ENCODE measurements around the gene ELL.
"Not testable (repeated sequence)": the region's sequence is repeated elsewhere in the genome, so short reads cannot be mapped to it uniquely, and the experiment has no call there.

The ELL gene

GRCh38 chr19:18421371-18421959 lies 100.4 kb downstream of the ELL start:
- DNase-seq (ENCODE audit: low read depth): no peak

- DNase-seq (ENCODE audit: low read depth): no peak
Observed at GRCh38 chr19:18420930-18421329, 100.9 kb downstream of the ELL start.

- DNase-seq (ENCODE audit: low read depth): no peak
Observed at GRCh38 chr19:18419699-18420460, 102.0 kb downstream of the ELL start.

DNA sequence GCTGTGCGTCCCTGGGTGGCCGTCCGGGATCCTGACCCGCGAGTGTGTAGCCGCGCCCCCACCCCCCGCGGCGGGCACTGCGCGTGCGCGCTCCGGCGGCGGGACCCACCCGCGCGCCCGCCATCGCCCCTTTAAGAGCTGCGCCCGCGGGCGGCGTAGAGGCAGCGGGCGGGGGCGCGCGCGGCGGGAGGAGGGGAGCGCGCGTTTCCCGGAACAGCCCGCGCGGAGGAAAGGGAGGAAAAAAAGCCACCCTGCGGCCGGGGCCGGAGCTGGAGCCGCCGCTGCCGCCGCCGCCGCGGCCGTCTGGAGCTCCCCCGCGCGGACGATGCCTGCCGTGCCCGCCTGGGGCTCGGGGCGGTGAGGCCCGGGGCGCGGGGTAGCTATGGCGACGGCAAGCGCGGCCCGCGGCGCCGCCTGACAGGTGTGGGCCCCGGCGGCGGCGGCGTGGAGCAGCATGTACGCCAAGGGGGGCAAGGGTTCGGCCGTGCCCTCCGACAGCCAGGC lies 102.6 kb downstream of the ELL start, which contains the start of gene SSBP4:
TSS of gene SSBP4 (plus strand) at position 204 of the 504 bp plus-strand sequence. CDS start at position 455, 251 bp downstream.
- peak; percentile 63 for DNase-seq (ENCODE audit: low read depth)

GRCh38 chr19:18418483-18419194 lies 103.2 kb downstream of the ELL start:
- DNase-seq (ENCODE audit: low read depth): no peak

DNA sequence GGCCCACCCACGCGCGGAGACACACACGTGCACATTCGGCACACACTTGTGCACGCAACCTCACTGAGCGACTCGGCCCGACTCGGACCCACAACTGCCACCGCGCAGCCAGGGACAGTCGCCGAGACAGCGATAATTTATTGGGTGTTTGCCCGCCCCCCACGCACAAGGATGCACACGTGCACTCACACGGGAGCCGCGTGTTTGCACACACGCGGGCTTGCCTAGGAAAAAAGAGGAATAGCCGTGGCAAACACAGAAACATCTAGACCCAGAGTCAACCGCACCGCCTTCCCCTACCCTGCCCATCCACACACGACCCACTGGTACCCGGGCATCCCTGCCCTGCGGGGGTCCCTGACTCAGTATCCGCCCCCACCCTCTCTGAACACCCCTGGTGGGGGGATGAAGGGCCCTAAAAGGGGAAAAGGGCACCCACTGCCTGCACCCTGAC lies 103.8 kb downstream of the ELL start:
- DNase-seq (ENCODE audit: low read depth): no peak

DNA sequence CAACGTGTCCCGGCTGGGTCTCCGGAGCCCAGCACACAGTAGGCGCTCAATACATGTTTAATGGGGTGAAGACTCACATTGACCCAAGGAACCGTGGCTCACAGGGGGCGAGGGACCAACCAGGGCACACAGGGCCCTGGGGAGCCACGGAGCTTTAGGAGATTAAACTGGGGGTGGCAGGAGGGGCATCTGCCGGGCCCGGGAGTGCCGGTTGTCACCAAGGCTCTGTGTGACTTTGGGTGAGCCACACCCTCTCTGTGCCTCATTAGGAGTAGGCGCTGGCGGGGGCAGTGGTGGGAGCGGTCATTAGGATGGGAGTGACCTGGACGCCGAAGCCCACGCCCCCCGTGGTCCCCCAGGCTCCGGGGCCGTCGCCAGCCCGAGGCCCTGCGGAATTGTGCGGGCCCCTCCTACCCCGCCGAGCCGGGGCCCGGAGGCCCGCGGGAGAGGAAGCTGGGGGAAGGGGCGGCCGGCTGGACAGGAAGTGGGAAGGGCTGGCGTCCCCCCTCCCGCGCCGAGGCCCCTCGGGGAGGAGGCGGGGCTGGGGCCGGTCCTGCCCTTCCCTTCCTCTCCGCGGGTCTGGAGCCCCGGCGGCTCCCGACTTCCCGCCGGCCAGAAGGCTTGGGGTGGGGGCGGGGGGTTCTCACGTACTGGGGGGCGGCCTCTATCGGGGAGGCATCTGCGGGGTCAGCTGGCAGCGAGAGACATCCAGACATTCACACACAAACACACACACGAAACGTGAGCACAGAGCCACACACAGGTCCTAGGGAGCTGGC lies 104.4 kb downstream of the ELL start:
- DNase-seq (ENCODE audit: low read depth): peak; percentile 73

DNA sequence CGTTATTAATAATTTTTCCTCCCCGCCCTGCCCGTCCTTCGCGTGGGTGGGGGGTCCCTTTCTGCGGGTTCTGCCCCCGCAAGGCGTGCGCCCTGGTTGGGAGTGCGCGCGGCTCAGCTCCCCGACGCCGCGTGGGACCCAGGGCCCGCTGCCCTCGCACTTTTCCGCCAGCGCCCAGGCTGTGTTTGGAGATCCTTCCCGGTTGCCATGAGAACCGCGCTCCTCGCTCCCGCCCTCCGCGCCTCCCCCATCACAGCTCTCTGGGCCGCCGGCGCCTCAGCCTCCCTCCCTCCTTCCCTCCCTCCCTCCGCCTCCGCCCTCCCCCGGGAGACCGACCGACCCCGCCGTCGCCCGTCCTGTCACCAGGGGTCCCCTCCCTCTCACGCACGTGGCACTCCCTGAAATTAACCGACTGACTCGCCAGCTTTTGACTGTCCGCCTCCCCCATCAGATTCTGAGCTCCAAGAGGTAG lies 105.1 kb downstream of the ELL start:
- peak; percentile 85 for DNase-seq (ENCODE audit: low read depth)

- DNase-seq (ENCODE audit: low read depth): peak; percentile 95
Observed at GRCh38 chr19:18415178-18415867, 106.5 kb downstream of the ELL start.

DNA sequence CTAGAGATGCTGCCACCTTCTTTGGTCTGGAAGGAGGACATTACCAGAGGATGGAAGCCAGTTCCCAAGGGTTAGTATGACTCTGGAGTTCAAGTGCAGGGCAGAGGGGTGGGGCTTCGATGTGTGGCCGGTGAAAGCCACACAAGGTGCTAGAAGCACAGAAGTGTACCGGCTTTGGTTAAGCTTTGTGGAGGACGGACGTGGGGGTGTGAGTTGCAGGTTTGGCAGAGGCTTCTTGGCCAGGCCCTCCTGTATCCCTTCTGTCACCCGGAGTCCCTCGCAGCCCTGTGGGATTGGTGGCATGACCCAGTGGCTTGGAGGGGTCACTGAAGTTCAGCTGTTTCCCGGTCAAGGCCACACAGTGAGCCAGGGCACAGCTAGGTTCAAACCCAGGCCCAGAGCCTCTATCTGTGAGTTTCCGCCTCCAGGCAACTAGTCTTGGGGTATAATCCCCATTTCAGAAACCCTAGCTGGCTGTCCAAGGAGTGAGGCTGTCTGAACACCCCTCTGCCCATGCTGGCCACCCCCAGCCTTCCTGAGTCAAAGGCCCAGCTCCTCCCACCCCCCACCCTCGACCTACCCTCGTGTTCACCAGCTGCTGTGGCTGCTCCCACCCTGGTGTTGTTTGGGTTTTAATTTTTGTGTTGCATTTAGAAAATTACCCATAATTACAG lies 107.2 kb downstream of the ELL start:
- DNase-seq (ENCODE audit: low read depth): peak; percentile 45

DNA sequence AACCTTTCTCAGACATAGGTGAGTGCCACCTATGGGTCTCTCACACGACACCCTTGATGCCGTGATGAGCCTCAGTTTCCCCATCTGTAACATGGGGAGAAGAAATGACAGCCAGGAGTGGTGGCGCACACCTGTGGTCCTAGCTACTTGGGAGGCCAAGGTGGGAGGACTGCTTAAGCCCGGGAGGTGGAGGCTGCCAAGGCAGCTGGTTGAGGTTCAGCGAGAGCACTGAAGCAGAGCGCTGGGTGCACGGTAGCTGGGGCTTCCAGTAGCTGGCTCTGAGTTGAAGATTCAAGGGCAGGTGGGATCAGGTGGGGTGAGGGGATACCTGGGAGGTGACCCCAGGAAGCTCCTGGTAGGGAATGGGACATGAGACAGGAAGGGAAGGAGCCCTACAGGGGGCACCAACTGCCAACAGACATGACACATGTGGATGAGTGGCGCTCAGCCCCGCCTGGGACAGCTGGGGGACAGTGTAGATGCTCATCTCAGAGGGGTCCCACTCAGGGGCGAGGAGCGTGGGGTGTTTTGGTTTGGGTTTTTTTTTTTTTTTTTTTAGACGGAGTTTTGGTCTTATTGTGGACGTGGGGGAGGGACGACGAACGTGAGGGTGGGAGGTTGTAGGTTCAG lies 109.1 kb downstream of the ELL start:
- no peak for DNase-seq (ENCODE audit: low read depth)

GRCh38 chr19:18408053-18408476 lies 113.8 kb downstream of the ELL start:
- DNase-seq (ENCODE audit: low read depth): no peak

GRCh38 chr19:18406749-18407148 lies 115.1 kb downstream of the ELL start:
- no peak for DNase-seq (ENCODE audit: low read depth)

DNA sequence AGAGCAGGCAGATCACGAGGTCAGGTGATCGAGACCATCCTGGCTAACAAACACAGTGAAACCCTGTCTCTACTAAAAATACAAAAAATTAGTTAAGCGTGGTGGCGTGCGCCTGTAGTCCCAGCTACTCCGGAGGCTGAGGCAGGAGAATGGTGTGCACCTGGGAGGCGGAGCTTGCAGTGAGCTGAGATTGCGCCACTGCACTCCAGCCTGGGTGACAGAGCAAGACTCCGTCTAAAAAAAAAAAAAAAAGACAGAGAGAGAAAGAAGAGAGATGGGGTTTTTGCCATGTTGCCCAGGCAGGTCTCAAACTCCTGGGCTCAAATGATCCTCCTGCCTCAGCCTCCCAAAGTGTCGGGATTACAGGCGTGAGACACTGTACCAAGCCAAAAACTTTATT lies 116.1 kb downstream of the ELL start:
- not testable (repeated sequence) for DNase-seq (ENCODE audit: low read depth)

DNA sequence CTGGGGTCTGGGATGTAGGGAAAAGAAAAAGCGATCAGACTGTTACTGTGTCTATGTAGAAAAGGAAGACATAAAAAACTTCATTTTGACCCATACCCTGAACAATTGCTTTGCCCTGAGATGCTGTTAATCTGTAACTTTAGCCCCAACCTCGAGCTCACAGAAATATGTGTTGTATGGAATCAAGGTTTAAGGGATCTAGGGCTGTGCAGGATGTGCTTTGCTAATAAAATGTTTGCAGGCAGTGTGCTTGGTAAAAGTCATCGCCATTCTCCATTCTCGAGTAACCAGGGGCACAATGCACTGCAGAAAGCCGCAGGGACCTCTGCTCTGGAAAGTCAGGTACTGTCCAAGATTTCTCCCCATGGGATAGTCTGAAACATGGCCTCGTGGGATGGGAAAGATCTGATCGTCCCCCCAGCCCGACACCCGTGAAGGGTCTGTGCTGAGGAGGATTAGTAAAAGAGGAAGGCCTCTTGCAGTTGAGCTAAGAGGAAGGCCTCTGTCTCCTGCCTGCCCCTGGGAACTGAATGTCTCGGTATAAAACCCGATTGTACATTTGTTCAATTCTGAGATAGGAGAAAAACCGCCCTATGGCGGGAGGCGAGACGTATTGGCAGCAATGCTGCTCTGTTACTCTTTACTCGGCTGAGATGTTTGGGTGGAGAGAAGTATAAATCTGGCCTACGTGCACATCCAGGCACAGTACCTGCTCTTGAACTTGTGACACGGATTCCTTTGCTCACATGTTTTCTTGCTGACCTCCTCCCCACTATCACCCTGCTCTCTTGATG lies 119.2 kb downstream of the ELL start:
- DNase-seq (ENCODE audit: low read depth): not testable (repeated sequence)

- DNase-seq (ENCODE audit: low read depth): peak; percentile 61
Observed at GRCh38 chr19:18401580-18402112, 120.2 kb downstream of the ELL start.

- peak; percentile 66 for DNase-seq (ENCODE audit: low read depth)
Observed at GRCh38 chr19:18399008-18399407, 122.9 kb downstream of the ELL start.

DNA sequence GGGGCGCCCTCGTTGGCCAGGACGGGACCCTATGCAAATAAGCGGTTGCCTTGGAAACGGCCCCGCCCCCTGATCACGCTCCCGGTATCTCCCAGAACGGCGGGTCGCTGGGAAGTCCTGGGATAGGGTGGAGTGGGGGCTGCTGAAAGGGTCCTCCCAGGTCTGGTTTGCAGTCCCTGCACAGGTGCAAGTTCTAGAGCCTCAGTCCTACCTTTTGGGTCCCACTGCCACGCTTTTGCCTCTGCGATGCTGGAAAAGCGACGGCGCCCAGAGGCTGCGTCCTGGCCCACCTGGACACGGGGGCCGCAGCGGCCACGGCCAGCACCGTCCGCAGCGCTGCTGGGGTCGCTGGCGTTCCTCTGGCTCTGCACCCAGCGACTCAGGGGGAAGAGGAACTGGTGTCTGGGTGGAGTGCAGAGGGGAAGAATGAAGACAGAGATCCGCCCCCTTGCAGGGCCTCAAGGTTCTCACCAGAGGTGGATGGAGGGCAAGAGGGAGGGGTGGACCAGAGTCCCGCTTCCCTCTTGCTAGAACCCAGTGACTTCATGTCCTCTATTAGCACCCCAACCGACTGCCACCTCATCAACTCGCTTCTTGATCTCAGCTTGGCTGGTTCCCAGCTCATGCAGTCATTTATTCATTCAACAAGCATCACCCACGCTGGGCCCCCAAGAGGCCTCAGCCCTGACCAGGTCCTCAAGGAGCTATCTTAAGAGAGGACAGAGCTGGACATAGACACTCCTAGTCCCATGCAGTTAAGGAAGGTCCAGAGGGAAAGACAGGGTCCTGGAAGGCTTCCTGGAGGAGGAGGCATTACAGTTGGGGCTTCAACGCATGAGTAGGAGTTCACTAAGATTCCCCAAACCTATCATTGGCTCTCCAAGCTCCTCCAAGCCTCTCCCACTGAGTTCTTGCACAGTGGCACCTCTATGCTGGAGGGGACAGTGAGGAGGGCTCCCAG lies 124.3 kb downstream of the ELL start, which contains the start of gene LRRC25:
TSS of gene LRRC25 (minus strand) at position 381 of the 961 bp plus-strand sequence. CDS start 659 bp downstream, outside the sequence.
- DNase-seq (ENCODE audit: low read depth): no peak
